Neutrophil (primary cell): Measurements from ENCODE around the gene MET.
"Not testable (repeated sequence)": the region's sequence is repeated elsewhere in the genome, so short reads cannot be mapped to it uniquely, and the experiment has no call there.

ENCODE experiments used
- H3K27ac ChIP-seq: fragments of 200-600 bp; sonication (generic); 2 replicates; pipeline ENCODE4 v1.5.1; 2016; ENCODE audit warnings: mild to moderate bottlenecking, moderate library complexity
- H3K27me3 ChIP-seq: fragments of 200-600 bp; sonication (generic); 2 replicates; pipeline ENCODE4 v1.6.0; 2016; ENCODE audit warnings: mild to moderate bottlenecking
- H3K36me3 ChIP-seq: fragments of 200-600 bp; sonication (generic); 2 replicates; pipeline ENCODE4 v1.5.1; 2017
- H3K4me1 ChIP-seq, 2 experiments: fragments of 200-600 bp in 1 of 2; sonication (generic) in 1 of 2; 1 replicate in 1 of 2; 2 replicates in 1 of 2; pipeline versions ENCODE4 v1.5.1 to v1.6.1; 2013 to 2016; ENCODE audit warnings: low read depth in 1 of 2, low read length in 1 of 2, mild to moderate bottlenecking in 1 of 2, moderate library complexity in 1 of 2; ENCODE audit not compliant: control insufficient read depth in 1 of 2, insufficient read depth in 1 of 2
- H3K4me3 ChIP-seq, 2 experiments: fragments of 200-600 bp in 1 of 2; sonication (generic) in 1 of 2; 1 replicate in 1 of 2; 2 replicates in 1 of 2; pipeline ENCODE4 v1.5.1; 2013 to 2016; ENCODE audit warnings: low read depth in 1 of 2, low read length in 1 of 2, mild to moderate bottlenecking in 1 of 2, moderate library complexity in 1 of 2
- H3K9me3 ChIP-seq: fragments of 200-600 bp; sonication (generic); 2 replicates; pipeline ENCODE4 v1.5.1; 2016
- CTCF ChIP-seq: fragments of 200-600 bp; sonication (generic); IDR thresholded peaks from 2 replicates; pipeline ENCODE4 v1.5.1; 2016; ENCODE audit warnings: antibody characterized with exemption

The MET gene

GRCh38 chr7:116752305-116753074 lies 80.5 kb downstream of the MET start:
- Histone ChIP-seq H3K36me3 (no peaks in the 10 kb centered on the region), H3K4me3 (no peak overlapping the region), H3K27ac (no peak overlapping the region), H3K4me1 (no peaks in the 10 kb centered on the region), H3K9me3 (no peaks in the 10 kb centered on the region), H3K27me3 (no peaks in the 10 kb centered on the region)
- no peak for TF ChIP-seq CTCF

- no peaks in the 10 kb centered on the region for H3K9me3 ChIP-seq
- no peak for TF ChIP-seq CTCF
- H3K27ac ChIP-seq = no peak overlapping the region
- H3K27me3 ChIP-seq = no peaks in the 10 kb centered on the region
- H3K4me3 ChIP-seq = no peak overlapping the region
- no peaks in the 10 kb centered on the region for H3K36me3 ChIP-seq
- no peaks in the 10 kb centered on the region for H3K4me1 ChIP-seq
Measured at GRCh38 chr7:116753130-116753529, 81.1 kb downstream of the MET start.

- H3K4me1 ChIP-seq = no peaks in the 10 kb centered on the region
- no peak for TF ChIP-seq CTCF
- no peak overlapping the region for H3K4me3 ChIP-seq
- H3K27me3 ChIP-seq = no peaks in the 10 kb centered on the region
- H3K27ac ChIP-seq = no peak overlapping the region
- H3K9me3 ChIP-seq = no peaks in the 10 kb centered on the region
- no peaks in the 10 kb centered on the region for H3K36me3 ChIP-seq
Measured at GRCh38 chr7:116754186-116754585, 82.2 kb downstream of the MET start.

GRCh38 chr7:116757283-116757682 lies 85.3 kb downstream of the MET start:
- Histone ChIP-seq H3K4me3 (no peak overlapping the region), H3K27ac (no peak overlapping the region), H3K27me3 (no peaks in the 10 kb centered on the region), H3K9me3 (no peaks in the 10 kb centered on the region), H3K36me3 (no peaks in the 10 kb centered on the region), H3K4me1 (no peaks in the 10 kb centered on the region)
- no peak for TF ChIP-seq CTCF

- not testable (repeated sequence) for H3K9me3 ChIP-seq, H3K36me3 ChIP-seq, H3K4me1 ChIP-seq, H3K27ac ChIP-seq, H3K27me3 ChIP-seq, H3K4me3 ChIP-seq
Measured at GRCh38 chr7:116759642-116760041, 87.6 kb downstream of the MET start.

GRCh38 chr7:116762971-116763370 lies 91.0 kb downstream of the MET start:
- TF ChIP-seq CTCF = no peak
- H3K4me1 ChIP-seq = no peaks in the 10 kb centered on the region
- H3K27me3 ChIP-seq = no peaks in the 10 kb centered on the region
- H3K4me3 ChIP-seq = no peak overlapping the region
- H3K27ac ChIP-seq = no peak overlapping the region
- no peaks in the 10 kb centered on the region for H3K9me3 ChIP-seq
- H3K36me3 ChIP-seq = no peaks in the 10 kb centered on the region
